Panc1 (cell line): ENCODE measurements around the gene BCL11B. TPM values are rescaled to one million over a fixed set of nuclear protein-coding genes. Genes with fewer than 3 reads are reported as not detected.

Source experiments
- ATAC-seq: fragments of 200-7000 bp; cut with Tn5 transposase; 2 replicates; pipeline ENCODE4 v1.9.1; 2020; ENCODE audit warnings: mild to moderate bottlenecking, moderate library complexity
- BruUV-seq: library from RNA; stranded (reverse); fragments of 400-500 nt; replicated peaks from 2 replicates; lab custom pipeline; 2021; lab: Mats Ljungman, UMichigan
- CTCF ChIA-PET: fragments of 300-600 bp; sonication (Branson Sonifier 250); formaldehyde crosslinking; loops from one replicate; lab custom pipeline; 2022; ENCODE audit warnings: antibody characterized with exemption; lab: Charles Lee
- POLR2A ChIA-PET: fragments of 300-600 bp; sonication (Branson Sonifier 250); formaldehyde crosslinking; loops from one replicate; lab custom pipeline; 2022; ENCODE audit warnings: antibody characterized with exemption; lab: Charles Lee
- DNase-seq: peaks from one replicate; pipeline ENCODE4 v3.0.0-alpha.2; 2010; ENCODE audit warnings: low read depth, low spot score
- H3K27ac ChIP-seq: 2 replicates; pipeline ENCODE4 v1.5.1; 2011; ENCODE audit warnings: mild to moderate bottlenecking, low read length, inconsistent platforms
- H3K27me3 ChIP-seq: fragments of 200-500 bp; sonication (Bioruptor generic); 2 replicates; pipeline ENCODE4 v1.6.0; 2014; ENCODE audit warnings: low read length, inconsistent platforms; ENCODE audit not compliant: control insufficient read depth, insufficient read depth
- H3K36me3 ChIP-seq: fragments of 200-500 bp; sonication (Bioruptor generic); 2 replicates; pipeline ENCODE4 v1.5.1; 2014; ENCODE audit warnings: inconsistent platforms, mild to moderate bottlenecking, low read length, moderate library complexity; ENCODE audit not compliant: control insufficient read depth, insufficient read depth
- H3K4me1 ChIP-seq: 2 replicates; pipeline ENCODE4 v1.5.1; 2011; ENCODE audit warnings: inconsistent platforms, mild to moderate bottlenecking, low read length, moderate library complexity; ENCODE audit not compliant: control insufficient read depth, insufficient read depth
- H3K4me3 ChIP-seq, 2 experiments: 2 replicates each; pipeline ENCODE4 v1.5.1; 2011 to 2012; ENCODE audit warnings: low read depth in 2 of 2, low read length in 2 of 2, mild to moderate bottlenecking in 2 of 2, inconsistent platforms in 1 of 2, moderate library complexity in 1 of 2
- H3K9me3 ChIP-seq: fragments of 200-500 bp; sonication (Bioruptor generic); 2 replicates; pipeline ENCODE4 v1.5.1; 2014; ENCODE audit warnings: low read depth, mild to moderate bottlenecking, inconsistent platforms, low read length, moderate library complexity; ENCODE audit not compliant: control insufficient read depth, insufficient read depth
- CTCF ChIP-seq: fragments of 450-650 bp; IDR thresholded peaks from 2 replicates; pipeline ENCODE4 v1.5.1; 2017; ENCODE audit warnings: mild to moderate bottlenecking
- POLR2AphosphoS5 ChIP-seq: IDR thresholded peaks from 2 replicates; pipeline ENCODE4 v1.6.1; 2012; ENCODE audit warnings: mild to moderate bottlenecking, low read depth, low read length, moderate library complexity
- REST ChIP-seq, 2 experiments: IDR thresholded peaks; 2 replicates each; pipeline ENCODE4 v1.6.1; 2011 to 2012; ENCODE audit warnings: low read depth in 2 of 2, control low read depth in 1 of 2, low read length in 1 of 2, mild to moderate bottlenecking in 1 of 2, moderate library complexity in 1 of 2; ENCODE audit not compliant: insufficient read depth in 1 of 2
- TCF7L2 ChIP-seq: IDR thresholded peaks from 2 replicates; pipeline ENCODE4 v1.6.1; 2011; ENCODE audit warnings: mild to moderate bottlenecking, low read depth, low read length, inconsistent platforms
- in situ Hi-C: cut with HindIII; loops from 2 replicates; pipeline ENCODE4 v1.10.0; 2016; ENCODE audit warnings: low sequenced_read_pairs, low pct_unique_long_range_greater_than_20kb
- intact Hi-C: fragments of 100-400 bp; cut with micrococcal nuclease; formaldehyde crosslinking; loops from one replicate; pipeline ENCODE4 v1.10.0; 2022; ENCODE audit not compliant: unreplicated experiment
- total RNA-seq: library from RNA; stranded (reverse); gene quantifications from one replicate; pipeline ENCODE4 v1.2.1, GENCODE V29; 2021; ENCODE audit not compliant: unreplicated experiment

Gene BCL11B
- total RNA-seq, 1 experiment from 2014 or later: 0.23 TPM

- intact Hi-C loops: no loop called here
- CTCF ChIA-PET: no interaction called here
Observed at GRCh38 chr14:99274346-99275221, 2.6 kb upstream of the BCL11B start.

GRCh38 chr14:99273766-99274345, 1.9 kb upstream of the BCL11B start:
- in situ Hi-C loops: no loop called here
- DNase-seq (no peak), ATAC-seq (peak; percentile 40; the same call in 1 of the 2 replicates)
- Histone ChIP-seq H3K9me3 (no peaks in the 10 kb centered on the region), H3K4me1 (peaks cover 2% of the 10 kb centered on the region; the same call in 1 of the 2 replicates), H3K27ac (no peak overlapping the region), H3K27me3 (peaks cover 20% of the 10 kb centered on the region; the same call in 1 of the 2 replicates), H3K4me3 (peak overlapping the region; percentile 44 to 57), H3K36me3 (no peaks in the 10 kb centered on the region)
- POLR2A ChIA-PET: no interaction called here
- no TSS peak for BruUV-seq
- intact Hi-C loops: no loop called here
- CTCF ChIA-PET: no interaction called here
- TF ChIP-seq TCF7L2 (no peak), REST (IDR thresholded peaks at IDR 0.05; ENCODE audit: insufficient read depth in 1 of 2, low read depth in 2 of 2, low read length in 1 of 2) (no peak), POLR2AphosphoS5 (no peak), CTCF (no peak)

More at GRCh38 chr14:99274346-99275221, 2.6 kb upstream of the BCL11B start:
- POLR2A ChIA-PET: no interaction called here
- Histone ChIP-seq H3K27me3 (peaks cover 18% of the 10 kb centered on the region; the same call in 1 of the 2 replicates), H3K36me3 (no peaks in the 10 kb centered on the region), H3K27ac (no peak overlapping the region), H3K4me3 (peak overlapping the region; percentile 44 to 57), H3K4me1 (peaks cover 2% of the 10 kb centered on the region; the same call in 1 of the 2 replicates), H3K9me3 (no peaks in the 10 kb centered on the region)
- DNase-seq: no peak
- in situ Hi-C loops: no loop called here
- peak; percentile 81 for ATAC-seq
- BruUV-seq: no TSS peak
- peak; percentile 58 for TF ChIP-seq CTCF
- no peak for TF ChIP-seq REST (IDR thresholded peaks at IDR 0.05; ENCODE audit: insufficient read depth in 1 of 2, low read depth in 2 of 2, low read length in 1 of 2)
